ENCODE measurements around the gene TMEM54. TPM values are rescaled to one million over a fixed set of nuclear protein-coding genes. Genes with fewer than 3 reads are reported as not detected.

Gene TMEM54
- total RNA-seq, 1 experiment from 2014 or later = 17.6 TPM

GRCh38 chr1:32884032-32884372, 17.2 kb downstream of the TMEM54 start:
- no peaks in the 10 kb centered on the region for H3K36me3 ChIP-seq
- DNase-seq = no peak
- no peaks in the 10 kb centered on the region; the same call in none of the 2 replicates for H3K27me3 ChIP-seq
- no peaks in the 10 kb centered on the region for H3K9me3 ChIP-seq (replicated peaks)
- no peak overlapping the region for H3K27ac ChIP-seq
- peaks cover 5% of the 10 kb centered on the region; the same call in 1 of the 2 replicates for H3K4me1 ChIP-seq
- no peak overlapping the region for H3K4me3 ChIP-seq

- Histone ChIP-seq H3K4me3 (no peak overlapping the region), H3K27me3 (no peaks in the 10 kb centered on the region; the same call in none of the 2 replicates), H3K4me1 (peaks cover 7% of the 10 kb centered on the region; the same call in 1 of the 2 replicates), H3K27ac (no peak overlapping the region), H3K36me3 (no peaks in the 10 kb centered on the region), H3K9me3 (replicated peaks) (no peaks in the 10 kb centered on the region)
- DNase-seq = no peak
Observed at GRCh38 chr1:32883338-32884031, 17.7 kb downstream of the TMEM54 start.

GRCh38 chr1:32881871-32882850, 19.0 kb downstream of the TMEM54 start:
- H3K9me3 ChIP-seq (replicated peaks) = no peaks in the 10 kb centered on the region
- H3K4me3 ChIP-seq = no peak overlapping the region
- peaks cover 12% of the 10 kb centered on the region for H3K4me1 ChIP-seq
- H3K27ac ChIP-seq = no peak overlapping the region
- H3K27me3 ChIP-seq = no peaks in the 10 kb centered on the region; the same call in none of the 2 replicates
- peak; percentile 31 to 46 for DNase-seq
- no peaks in the 10 kb centered on the region for H3K36me3 ChIP-seq

- peaks cover 15% of the 10 kb centered on the region for H3K4me1 ChIP-seq
- H3K9me3 ChIP-seq (replicated peaks) = no peaks in the 10 kb centered on the region
- DNase-seq = no peak
- no peaks in the 10 kb centered on the region for H3K36me3 ChIP-seq
- H3K27ac ChIP-seq = no peak overlapping the region
- no peaks in the 10 kb centered on the region; the same call in none of the 2 replicates for H3K27me3 ChIP-seq
- no peak overlapping the region for H3K4me3 ChIP-seq
Observed at GRCh38 chr1:32881291-32881690, 19.9 kb downstream of the TMEM54 start.

- Histone ChIP-seq H3K36me3 (no peaks in the 10 kb centered on the region), H3K4me3 (no peak overlapping the region), H3K27me3 (no peaks in the 10 kb centered on the region), H3K4me1 (peaks cover 15% of the 10 kb centered on the region), H3K27ac (no peak overlapping the region), H3K9me3 (replicated peaks) (no peaks in the 10 kb centered on the region)
- DNase-seq = no peak
Observed at GRCh38 chr1:32878637-32879041, 22.6 kb downstream of the TMEM54 start.

GRCh38 chr1:32878183-32878582, 23.0 kb downstream of the TMEM54 start:
- Histone ChIP-seq H3K4me1 (peaks cover 15% of the 10 kb centered on the region), H3K27ac (no peak overlapping the region), H3K9me3 (replicated peaks) (no peaks in the 10 kb centered on the region), H3K4me3 (no peak overlapping the region), H3K27me3 (no peaks in the 10 kb centered on the region), H3K36me3 (no peaks in the 10 kb centered on the region)
- no peak for DNase-seq

GRCh38 chr1:32877211-32878110, 23.7 kb downstream of the TMEM54 start:
- no peaks in the 10 kb centered on the region for H3K9me3 ChIP-seq (replicated peaks)
- H3K4me3 ChIP-seq = no peak overlapping the region
- H3K27me3 ChIP-seq = no peaks in the 10 kb centered on the region
- no peak for DNase-seq
- no peak overlapping the region for H3K27ac ChIP-seq
- peaks cover 19% of the 10 kb centered on the region for H3K4me1 ChIP-seq
- H3K36me3 ChIP-seq = no peaks in the 10 kb centered on the region

- peaks cover 14% of the 10 kb centered on the region for H3K4me1 ChIP-seq
- no peak overlapping the region for H3K27ac ChIP-seq
- no peaks in the 10 kb centered on the region for H3K36me3 ChIP-seq
- H3K27me3 ChIP-seq = no peaks in the 10 kb centered on the region
- H3K9me3 ChIP-seq (replicated peaks) = no peaks in the 10 kb centered on the region
- no peak overlapping the region for H3K4me3 ChIP-seq
- DNase-seq = peak; percentile 68 to 79
Observed at GRCh38 chr1:32876341-32877210, 24.6 kb downstream of the TMEM54 start.

- no peak overlapping the region for H3K4me3 ChIP-seq
- no peak for DNase-seq
Observed at GRCh38 chr1:32874860-32875752, 26.1 kb downstream of the TMEM54 start.

GRCh38 chr1:32873484-32873883, 27.7 kb downstream of the TMEM54 start:
- H3K4me3 ChIP-seq = no peak overlapping the region
- no peak for DNase-seq
- no peaks in the 10 kb centered on the region for H3K9me3 ChIP-seq (replicated peaks)
- H3K27ac ChIP-seq = no peak overlapping the region
- H3K4me1 ChIP-seq = peaks cover 21% of the 10 kb centered on the region
- H3K27me3 ChIP-seq = no peaks in the 10 kb centered on the region
- 0 out of 2 replicates have a peak, but pooled peaks cover 2% of the 10 kb centered on the region for H3K36me3 ChIP-seq

More at GRCh38 chr1:32874860-32875752, 26.1 kb downstream of the TMEM54 start:
- H3K36me3 ChIP-seq = no peaks in the 10 kb centered on the region
- H3K9me3 ChIP-seq (replicated peaks) = no peaks in the 10 kb centered on the region
- peaks cover 15% of the 10 kb centered on the region for H3K4me1 ChIP-seq
- H3K27ac ChIP-seq = no peak overlapping the region
- H3K27me3 ChIP-seq = no peaks in the 10 kb centered on the region

GRCh38 chr1:32872192-32872460, 29.1 kb downstream of the TMEM54 start:
- H3K36me3 ChIP-seq = peaks cover 10% of the 10 kb centered on the region
- no peaks in the 10 kb centered on the region for H3K9me3 ChIP-seq (replicated peaks)
- DNase-seq = no peak
- peak overlapping the region; percentile 74 for H3K4me3 ChIP-seq
- no peaks in the 10 kb centered on the region for H3K27me3 ChIP-seq
- peak overlapping the region; percentile 62 for H3K27ac ChIP-seq
- H3K4me1 ChIP-seq = peaks cover 16% of the 10 kb centered on the region; the same call in 1 of the 2 replicates

GRCh38 chr1:32871364-32872191, 29.6 kb downstream of the TMEM54 start:
- peaks cover 13% of the 10 kb centered on the region; the same call in 1 of the 2 replicates for H3K4me1 ChIP-seq
- no peaks in the 10 kb centered on the region for H3K27me3 ChIP-seq
- DNase-seq = peak; percentile 64 to 76
- no peaks in the 10 kb centered on the region for H3K9me3 ChIP-seq (replicated peaks)
- H3K4me3 ChIP-seq = peak overlapping the region; percentile 74
- H3K27ac ChIP-seq = peak overlapping the region; percentile 62
- H3K36me3 ChIP-seq = peaks cover 15% of the 10 kb centered on the region
